Diencephalon (tissue), 1 donor: ENCODE results near the gene CHIT1. TPM values are rescaled to one million over a fixed set of nuclear protein-coding genes. Genes with fewer than 3 reads are reported as not detected.

Experiments used
- total RNA-seq: library from RNA; depleted of rRNA; stranded (reverse); fragments of >200 nt; gene quantifications from one replicate; pipeline ENCODE4 v1.2.3, GENCODE V29; 2014

Gene CHIT1
- 0.46 TPM for total RNA-seq

GRCh38 chr1:203229471-203230135 lies at the start of gene CHIT1:
Gene CHIT1, minus strand, starts transcription at chr1:203229673. Its CDS starts 37 bp downstream, at chr1:203229636.

GRCh38 chr1:203186446-203187303 lies 42.8 kb downstream of the CHIT1 start, which contains the start of gene CHI3L1:
Gene CHI3L1, minus strand, starts transcription at chr1:203186704. Its CDS starts 81 bp downstream, at chr1:203186623.

GRCh38 chr1:203175237-203175826 lies 54.1 kb downstream of the CHIT1 start, which contains the start of gene MYBPH:
Gene MYBPH, minus strand, starts transcription at chr1:203175826. Its CDS starts 71 bp downstream, at chr1:203175755.

Other genes starting within 250 kb of the CHIT1 start
- gene TMEM183A, start 222.3 kb downstream of the CHIT1 start, total RNA-seq: 132 TPM
- 32.8 TPM for gene PPFIA4, start 203.2 kb downstream of the CHIT1 start, total RNA-seq
- not detected for gene MYOG, start 143.7 kb downstream of the CHIT1 start, total RNA-seq
- 29.8 TPM for gene ADORA1, start 101.9 kb downstream of the CHIT1 start, total RNA-seq
- not detected for gene MYBPH, start 53.8 kb downstream of the CHIT1 start, total RNA-seq
- gene CHI3L1, start 43.0 kb downstream of the CHIT1 start, total RNA-seq: 1.2 TPM
- gene BTG2, start 75.8 kb upstream of the CHIT1 start, total RNA-seq: 16.8 TPM
- 0.92 TPM for gene FMOD, start 121.4 kb upstream of the CHIT1 start, total RNA-seq
- 0.23 TPM for gene PRELP, start 246.1 kb upstream of the CHIT1 start, total RNA-seq